ENCODE results near the gene CCDC38. TPM values are rescaled to one million over a fixed set of nuclear protein-coding genes. Genes with fewer than 3 reads are reported as not detected.

Gene CCDC38
- total and polyA plus RNA-seq, 10 of the 15 experiments (the other 5 are each of a cell fraction or from before 2014, with no cell fraction given) = 0.04 to 0.05 TPM; not detected in 8

GRCh38 chr12:95976416-95976832, 34.0 kb upstream of the CCDC38 start:
- no peak for DNase-seq (ENCODE audit: low read depth, low spot score)
- POLR2A ChIA-PET = no interaction called here
- Histone ChIP-seq H3K79me2 (ENCODE audit: control insufficient read depth, insufficient read depth, low read length) (no peaks in the 10 kb centered on the region), H3K4me3 (no peak overlapping the region), H3K36me3 (ENCODE audit: control insufficient read depth in 2 of 2, insufficient read depth in 2 of 2, low read length in 1 of 2) (no peaks in the 10 kb centered on the region), H3K27me3 (replicated peaks in 1 of 2; ENCODE audit: control insufficient read depth in 2 of 2, insufficient read depth in 2 of 2, low read length in 1 of 2) (no peaks in the 10 kb centered on the region; a peak in 1 of 4 replicates), H3K9ac (ENCODE audit: control insufficient read depth, insufficient read depth, low read length) (no peak overlapping the region), H3K4me1 (ENCODE audit: control insufficient read depth, insufficient read depth, low read length) (no peaks in the 10 kb centered on the region), H3K27ac (ENCODE audit: control insufficient read depth, insufficient read depth) (no peak overlapping the region), H3K4me2 (ENCODE audit: control insufficient read depth, insufficient read depth) (no peak overlapping the region), H3K9me3 (replicated peaks; ENCODE audit: control insufficient read depth, insufficient read depth, low read length) (no peaks in the 10 kb centered on the region), H4K20me1 (ENCODE audit: control insufficient read depth, insufficient read depth) (no peaks in the 10 kb centered on the region), H2AFZ (ENCODE audit: control insufficient read depth, low read depth, low read length) (no peak overlapping the region)
- TF ChIP-seq ZNF622 (IDR thresholded peaks at IDR 0.05) (no peak), ZSCAN29 (IDR thresholded peaks at IDR 0.05) (no peak), CBX5 (IDR thresholded peaks at IDR 0.05; ENCODE audit: low read depth) (no peak), SPI1 (IDR thresholded peaks at IDR 0.05; ENCODE audit: borderline replicate concordance, insufficient read depth, low read depth, low read length) (no peak), TAF1 (IDR thresholded peaks at IDR 0.05; ENCODE audit: borderline replicate concordance, low read depth, low read length) (no peak), E4F1 (IDR thresholded peaks at IDR 0.05; ENCODE audit: borderline replicate concordance, partially characterized antibody) (no peak), IRF4 (IDR thresholded peaks at IDR 0.05; ENCODE audit: low read depth, low read length) (no peak), ETV6 (conservative IDR thresholded peaks at IDR 0.05 in 1 of 2, IDR thresholded peaks at IDR 0.05 in 1 of 2; ENCODE audit: borderline replicate concordance in 1 of 2, low read depth in 1 of 2) (no peak), WRNIP1 (IDR thresholded peaks at IDR 0.05; ENCODE audit: borderline replicate concordance, low read depth, low read length) (no peak), SMARCA5 (IDR thresholded peaks at IDR 0.05) (no peak)
- in situ Hi-C loops (cut with MboI) = no loop called here
- WGBS (ENCODE audit: insufficient coverage, insufficient replicate concordance, low lambda C conversion rate, missing lambda C conversion rate) = 63% methylated on average over 8 of the region's 8 CpGs
- intact Hi-C loops (cut with micrococcal nuclease; ENCODE audit: unreplicated experiment) = no loop called here
- no peak for FAIRE-seq
- SMC1A ChIA-PET (ENCODE audit: uncharacterized antibody, unreplicated experiment) = interaction anchor here (0.7 kb wide), 1 partner anchor 22 kb away, joined by 3 read pairs; no protein-coding TSS in a partner anchor
- no TSS peak for BruUV-seq (replicated peaks)
- ATAC-seq = no peak
- RAD21 ChIA-PET (ENCODE audit: unreplicated experiment) = no interaction called here
- CTCF ChIA-PET = no interaction called here

Measured in GM12878 (cell line).